ENCODE measurements around the gene ADGRV1.

GRCh38 chr5:90707698-90708097 is 149.1 kb downstream of the ADGRV1 start:
- no peak for TF ChIP-seq POLR2A (IDR thresholded peaks at IDR 0.05)
- TF ChIP-seq CTCF (IDR thresholded peaks at IDR 0.05) = no peak
